Right forelimb (tissue), 1 donor: Measurements from ENCODE around the gene CABLES1.
"Not testable (repeated sequence)": the region's sequence is repeated elsewhere in the genome, so short reads cannot be mapped to it uniquely, and the experiment has no call there.

ENCODE experiments used
- DNase-seq: peaks from one replicate; pipeline ENCODE4 v3.0.0-alpha.2; 2018

CABLES1 gene

GRCh38 chr18:23134780-23135549 is at the start of gene CABLES1:
CABLES1 (plus strand) TSS chr18:23135485; CDS start chr18:23135763, 278 bp downstream.
- peak; percentile 70 for DNase-seq

DNA sequence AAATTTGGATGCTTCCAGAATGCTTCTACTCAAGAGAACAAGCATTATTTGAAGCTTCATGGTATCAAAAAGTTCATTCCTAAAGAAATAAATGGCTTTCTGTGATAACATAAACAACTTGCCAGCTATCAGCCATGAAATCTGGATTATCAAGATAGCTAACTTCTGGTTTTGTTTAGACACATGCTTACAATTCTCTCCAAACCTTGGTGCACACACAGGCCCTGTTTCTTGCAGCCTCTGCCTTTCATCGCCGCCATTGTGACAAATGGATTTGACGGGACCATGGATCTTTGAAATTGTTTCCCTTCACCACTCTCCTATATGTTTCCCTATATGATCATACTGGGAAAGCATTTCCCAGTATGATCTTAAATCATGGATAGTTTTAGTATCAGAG is 47.9 kb upstream of the CABLES1 start:
- DNase-seq, result no peak

DNA sequence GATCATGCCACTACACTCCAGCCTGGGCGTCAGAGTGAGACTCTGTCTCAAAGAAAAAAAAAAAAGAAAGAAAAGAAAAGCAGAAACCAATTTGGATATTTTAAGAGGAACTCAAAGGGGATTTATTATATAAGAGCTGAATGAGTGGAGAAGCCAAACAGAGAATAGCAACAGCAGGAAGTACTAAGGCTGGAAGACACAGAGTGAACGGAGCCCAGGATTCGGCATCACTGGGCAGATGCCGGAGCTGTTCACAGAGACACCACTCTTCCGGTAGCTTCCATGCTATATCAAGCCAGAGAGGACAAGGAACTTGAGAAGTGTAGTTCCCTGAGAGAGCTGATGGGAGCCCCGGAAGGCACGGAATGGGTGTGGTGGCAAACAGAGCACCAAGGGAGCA is 47.0 kb upstream of the CABLES1 start:
- DNase-seq, result no peak

- not testable (repeated sequence) for DNase-seq
Measured at GRCh38 chr18:23091017-23091993, 44.0 kb upstream of the CABLES1 start.

GRCh38 chr18:23092121-23092520 is 43.2 kb upstream of the CABLES1 start:
- no peak for DNase-seq

DNA sequence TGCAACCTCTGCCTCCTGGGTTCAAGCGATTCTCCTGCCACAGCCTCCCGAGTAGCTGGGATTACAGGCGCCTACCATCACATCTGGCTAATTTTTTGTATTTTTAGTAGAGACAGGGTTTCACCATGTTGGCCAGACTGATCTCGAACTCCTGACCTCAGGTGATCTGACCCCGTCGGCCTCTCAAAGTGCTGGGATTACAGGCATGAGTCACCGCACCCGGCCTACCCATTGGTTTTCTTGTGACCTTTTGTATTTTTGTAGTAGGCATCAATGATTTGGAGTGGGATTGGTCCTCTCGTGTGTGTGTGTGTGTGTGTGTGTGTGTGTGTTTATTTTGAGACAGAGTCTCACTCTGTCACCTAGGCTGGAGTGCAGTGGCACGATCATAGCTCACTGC is 42.2 kb upstream of the CABLES1 start:
- DNase-seq, result not testable (repeated sequence)

DNA sequence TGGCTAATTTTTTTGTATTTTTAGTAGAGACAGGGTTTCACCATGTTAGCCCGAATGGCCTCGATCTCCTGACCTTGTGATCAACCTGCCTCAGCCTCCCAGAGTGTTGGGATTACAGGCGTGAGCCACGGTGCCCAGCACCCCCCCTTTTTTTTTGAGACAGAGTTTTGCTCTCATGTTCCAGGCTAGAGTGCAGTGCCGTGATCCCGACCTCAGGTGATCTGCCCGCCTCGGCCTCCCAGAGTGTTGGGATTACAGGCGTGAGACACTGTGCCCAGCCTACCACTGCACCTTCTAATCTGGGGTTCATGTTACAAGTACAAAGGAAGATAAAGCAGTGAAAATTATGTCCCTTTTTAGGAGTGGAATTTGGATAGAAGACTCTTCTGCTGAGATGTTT is 41.5 kb upstream of the CABLES1 start:
- DNase-seq, result no peak

GRCh38 chr18:23094411-23095190 is 40.7 kb upstream of the CABLES1 start:
- no peak for DNase-seq

GRCh38 chr18:23095463-23095862 is 39.8 kb upstream of the CABLES1 start:
- DNase-seq, result no peak

- not testable (repeated sequence) for DNase-seq
Measured at GRCh38 chr18:23097016-23097415, 38.3 kb upstream of the CABLES1 start.

- no peak for DNase-seq
Measured at GRCh38 chr18:23099621-23100020, 35.7 kb upstream of the CABLES1 start.

DNA sequence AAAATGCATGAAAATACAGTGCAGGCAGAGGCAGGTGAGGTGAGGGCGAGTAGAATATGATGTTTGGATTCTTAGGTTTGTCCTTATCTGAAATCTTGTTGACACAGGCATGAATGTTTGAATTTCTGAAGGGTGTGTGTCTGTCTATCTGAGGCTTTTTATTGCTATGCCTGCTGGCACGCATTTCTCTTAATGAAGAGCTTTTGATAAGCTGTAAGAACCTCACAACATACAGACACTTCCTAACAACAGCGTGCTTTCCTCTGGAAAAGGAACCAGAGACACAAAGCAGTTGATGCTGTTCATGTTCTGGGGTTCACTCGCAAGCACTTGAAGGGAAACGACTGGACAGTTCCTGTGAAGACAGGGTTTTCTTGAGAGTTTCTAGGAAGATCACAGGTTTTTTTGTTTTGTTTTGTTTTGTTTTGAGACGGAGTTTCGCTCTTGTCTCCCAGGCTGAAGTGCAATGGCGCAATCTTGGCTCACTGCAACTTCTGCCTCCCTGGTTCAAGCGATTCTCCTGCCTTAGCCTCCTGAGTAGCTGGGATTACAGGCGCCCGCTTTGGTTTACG is 33.3 kb upstream of the CABLES1 start:
- DNase-seq, result no peak

GRCh38 chr18:23102493-23103261 is 32.6 kb upstream of the CABLES1 start:
- no peak for DNase-seq

- DNase-seq, result no peak
Measured at GRCh38 chr18:23103449-23103848, 31.8 kb upstream of the CABLES1 start.

DNA sequence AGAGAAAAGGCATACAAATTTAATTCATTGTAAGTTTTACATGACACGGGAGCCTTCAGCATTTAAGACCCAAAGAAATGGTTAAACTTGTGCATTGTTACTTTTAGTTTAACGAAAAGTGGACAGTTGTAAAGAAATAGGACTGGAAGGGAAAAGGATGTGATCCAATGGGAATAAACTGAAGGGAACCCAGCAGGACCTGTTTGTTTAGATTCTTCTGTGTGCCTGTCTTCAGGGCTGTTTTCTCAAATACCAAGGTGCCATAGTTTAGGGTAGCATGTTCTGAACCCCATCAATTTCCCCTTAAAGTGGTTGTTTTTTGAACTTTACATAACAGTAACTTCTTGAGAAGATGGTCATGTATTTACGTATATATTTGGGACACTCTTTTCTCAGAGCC is 30.3 kb upstream of the CABLES1 start:
- DNase-seq, result no peak

GRCh38 chr18:23105581-23106219 is 29.6 kb upstream of the CABLES1 start:
- no peak for DNase-seq

DNA sequence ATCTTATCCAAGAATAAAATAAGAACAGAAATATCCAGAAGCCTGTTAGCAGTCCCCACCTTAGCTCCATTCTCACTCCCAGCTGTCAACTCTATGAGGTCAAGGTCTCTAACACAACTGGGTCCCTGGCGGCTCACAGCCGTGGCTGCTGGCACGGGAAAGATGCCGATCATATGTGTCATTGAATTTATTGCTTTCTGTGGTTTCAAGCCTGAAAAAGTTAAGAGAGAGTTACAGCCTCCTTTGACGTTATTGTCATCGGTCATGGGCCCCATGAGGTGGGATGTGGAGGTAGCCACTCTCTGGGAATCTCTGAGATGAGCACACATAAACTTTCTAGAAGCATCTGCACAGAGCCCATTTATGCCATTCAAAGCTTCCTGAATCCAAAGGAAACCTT is 28.7 kb upstream of the CABLES1 start:
- no peak for DNase-seq

DNA sequence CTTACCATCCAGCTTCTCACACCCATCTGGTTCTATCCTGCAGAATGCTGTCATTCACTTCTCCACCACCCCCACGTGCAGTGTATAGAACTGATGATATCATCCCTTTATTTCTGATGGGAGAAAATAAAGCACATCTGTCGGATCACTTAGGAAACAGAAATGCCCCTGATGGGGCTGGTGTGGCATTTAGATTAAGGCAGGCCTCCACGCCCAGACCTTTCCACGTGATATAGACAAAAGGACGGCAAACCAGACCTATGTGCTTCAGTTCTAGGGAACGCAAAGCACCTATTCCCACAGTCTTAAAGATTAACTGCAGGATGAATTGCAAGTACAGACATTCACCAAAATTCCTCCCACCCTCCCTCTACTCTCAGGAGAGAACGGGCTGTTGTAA is 27.6 kb upstream of the CABLES1 start:
- no peak for DNase-seq

DNA sequence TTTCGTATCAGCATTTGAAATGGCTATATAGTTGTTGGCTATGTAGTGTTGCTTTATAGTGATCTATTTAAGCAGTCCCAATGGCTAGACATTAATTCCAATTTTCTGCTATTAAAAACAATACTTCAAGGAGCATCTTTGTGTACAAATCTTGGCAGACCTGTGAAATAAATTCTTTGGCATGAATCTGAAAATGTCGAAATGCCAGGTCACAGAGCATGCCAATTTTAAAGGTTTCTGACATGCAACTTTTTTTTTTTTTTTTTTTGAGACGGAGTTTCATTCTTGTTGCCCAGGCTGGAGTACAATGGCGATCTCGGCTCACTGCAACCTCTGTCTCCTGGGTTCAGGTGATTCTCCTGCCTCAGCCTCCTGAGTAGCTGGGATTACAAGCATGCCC is 26.8 kb upstream of the CABLES1 start:
- DNase-seq, result no peak

- DNase-seq, result not testable (repeated sequence)
Measured at GRCh38 chr18:23109163-23109562, 26.1 kb upstream of the CABLES1 start.

DNA sequence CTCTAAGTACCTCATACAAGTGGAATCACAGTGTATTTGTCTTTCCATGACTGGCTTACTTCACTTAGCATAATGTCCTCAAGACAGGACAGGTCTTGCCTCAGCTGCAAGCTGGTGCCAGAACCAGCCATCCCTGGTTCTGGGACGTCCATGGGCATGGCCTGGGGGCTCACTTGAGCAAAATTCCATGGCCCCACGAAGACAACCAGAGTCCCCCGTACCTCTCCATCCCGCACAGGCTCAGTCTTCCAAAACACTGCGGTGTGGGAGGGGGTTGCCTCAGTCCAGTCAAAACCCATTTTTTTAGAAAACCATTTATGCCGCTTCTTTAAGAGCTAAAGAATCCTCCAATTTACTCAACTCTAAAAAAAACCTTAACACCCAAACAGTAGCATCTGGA is 21.7 kb upstream of the CABLES1 start:
- no peak for DNase-seq
